ENCODE data around the gene DSE.
"Not testable (repeated sequence)": the region's sequence is repeated elsewhere in the genome, so short reads cannot be mapped to it uniquely, and the experiment has no call there.

Gene DSE

GRCh38 chr6:116370760-116371119, at the start of gene DSE:
Gene DSE, plus strand, starts transcription at chr6:116370947. Its CDS starts 28,304 bp downstream, at chr6:116399251.
- DNase-seq, result peak; percentile 63

GRCh38 chr6:116321933-116322332, 48.8 kb upstream of the DSE start:
- DNase-seq, result not testable (repeated sequence)

GRCh38 chr6:116323863-116324262, 46.9 kb upstream of the DSE start:
- no peak for DNase-seq

GRCh38 chr6:116325634-116326132, 45.1 kb upstream of the DSE start:
- not testable (repeated sequence) for DNase-seq

GRCh38 chr6:116326181-116326671, 44.5 kb upstream of the DSE start:
- no peak for DNase-seq

- DNase-seq, result no peak
These were observed 43.8 kb upstream of the DSE start for GRCh38 chr6:116326996-116327395.

- no peak for DNase-seq
These were observed 42.8 kb upstream of the DSE start for GRCh38 chr6:116327803-116328527.

- no peak for DNase-seq
These were observed 42.2 kb upstream of the DSE start for GRCh38 chr6:116328528-116328903.

GRCh38 chr6:116329156-116329555, 41.6 kb upstream of the DSE start:
- DNase-seq, result no peak

GRCh38 chr6:116330511-116330910, 40.2 kb upstream of the DSE start:
- no peak for DNase-seq

GRCh38 chr6:116332096-116332495, 38.7 kb upstream of the DSE start:
- no peak for DNase-seq

GRCh38 chr6:116334638-116335409, 35.9 kb upstream of the DSE start:
- DNase-seq, result not testable (repeated sequence)

- DNase-seq, result no peak
These were observed 35.0 kb upstream of the DSE start for GRCh38 chr6:116335612-116336215.

- DNase-seq, result no peak
These were observed 31.8 kb upstream of the DSE start for GRCh38 chr6:116338943-116339342.

GRCh38 chr6:116340625-116341024, 30.1 kb upstream of the DSE start:
- not testable (repeated sequence) for DNase-seq

- DNase-seq, result no peak
These were observed 21.5 kb upstream of the DSE start for GRCh38 chr6:116349216-116349615.

GRCh38 chr6:116351101-116351500, 19.6 kb upstream of the DSE start:
- DNase-seq, result no peak

- no peak for DNase-seq
These were observed 18.0 kb upstream of the DSE start for GRCh38 chr6:116352515-116353471.

GRCh38 chr6:116354236-116354635, 16.5 kb upstream of the DSE start:
- no peak for DNase-seq

- DNase-seq, result no peak
These were observed 15.0 kb upstream of the DSE start for GRCh38 chr6:116355796-116356195.

- no peak for DNase-seq
These were observed 11.6 kb upstream of the DSE start for GRCh38 chr6:116359131-116359530.

GRCh38 chr6:116359835-116360234, 10.9 kb upstream of the DSE start:
- DNase-seq, result no peak
